Measurements from ENCODE around the gene GPX6. TPM values are rescaled to one million over a fixed set of nuclear protein-coding genes. Genes with fewer than 3 reads are reported as not detected.

The GPX6 gene
- total RNA-seq, 1 donor from 2014 or later: not detected

DNA sequence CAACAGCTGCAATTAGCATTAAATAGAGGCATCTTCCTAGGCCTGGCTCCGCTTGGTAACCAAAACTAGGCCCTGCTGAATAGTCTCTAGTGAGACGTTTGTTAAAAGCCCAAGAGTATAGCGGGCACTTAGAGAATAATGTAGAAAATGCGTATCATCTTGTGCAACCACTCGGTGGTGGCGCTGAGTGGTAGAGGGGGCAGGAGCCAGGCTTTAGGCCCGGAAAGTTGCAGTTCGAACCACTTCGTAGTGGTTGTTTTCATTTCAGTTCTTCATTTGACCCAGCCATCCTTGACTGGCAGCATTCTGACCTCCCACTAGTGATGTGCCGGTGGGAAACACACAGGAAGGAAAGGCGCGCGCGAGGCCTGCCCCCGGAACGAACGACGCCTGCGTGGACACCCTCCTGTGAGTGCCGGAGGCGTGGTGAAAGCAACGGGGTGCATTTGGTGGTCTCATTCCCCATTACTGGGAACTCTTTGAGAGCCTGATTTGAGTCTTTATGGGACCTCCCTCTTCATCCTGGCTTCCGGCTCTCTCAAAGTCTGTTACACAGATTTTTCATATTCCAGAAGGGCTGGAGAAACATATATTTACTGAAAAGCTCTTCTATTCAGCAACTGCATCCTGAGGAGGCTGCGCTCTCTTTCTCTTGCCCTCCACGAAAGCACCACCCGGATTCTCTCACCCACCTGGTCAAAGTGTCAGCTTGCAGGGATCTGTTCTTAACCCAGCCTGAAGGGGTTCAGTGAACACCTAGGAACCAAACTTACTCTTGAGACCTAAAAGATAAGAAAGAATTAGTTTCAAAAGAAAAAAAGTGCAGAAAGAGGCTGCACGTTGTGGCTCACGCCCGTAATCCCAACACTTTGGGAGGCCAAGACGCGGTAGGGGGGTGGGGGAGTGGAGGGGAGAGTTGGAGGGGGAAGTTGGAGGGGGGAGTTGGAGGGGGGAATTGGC, 28.3 kb upstream of the GPX6 start:
- Histone ChIP-seq H3K27ac (ENCODE audit: low read depth, low read length) (no peak overlapping the region), H3K9ac (ENCODE audit: low read depth in 1 of 3, low read length in 3 of 3) (no peak overlapping the region), H3K36me3 (ENCODE audit: control insufficient read depth in 3 of 3, insufficient read depth in 3 of 3, low read length in 3 of 3) (no peaks in the 10 kb centered on the region), H3K27me3 (ENCODE audit: control insufficient read depth in 3 of 3, insufficient read depth in 3 of 3, low read length in 3 of 3) (peaks cover 0 to 14% (median 4%) of the 10 kb centered on the region in 3 donors), H3K4me3 (ENCODE audit: low read length in 3 of 3) (no peak overlapping the region), H3K4me1 (ENCODE audit: control insufficient read depth in 3 of 3, insufficient read depth in 3 of 3, low read length in 3 of 3) (no peaks in the 10 kb centered on the region), H3K9me3 (ENCODE audit: control insufficient read depth in 3 of 3, low read length in 3 of 3) (no peaks in the 10 kb centered on the region)

DNA sequence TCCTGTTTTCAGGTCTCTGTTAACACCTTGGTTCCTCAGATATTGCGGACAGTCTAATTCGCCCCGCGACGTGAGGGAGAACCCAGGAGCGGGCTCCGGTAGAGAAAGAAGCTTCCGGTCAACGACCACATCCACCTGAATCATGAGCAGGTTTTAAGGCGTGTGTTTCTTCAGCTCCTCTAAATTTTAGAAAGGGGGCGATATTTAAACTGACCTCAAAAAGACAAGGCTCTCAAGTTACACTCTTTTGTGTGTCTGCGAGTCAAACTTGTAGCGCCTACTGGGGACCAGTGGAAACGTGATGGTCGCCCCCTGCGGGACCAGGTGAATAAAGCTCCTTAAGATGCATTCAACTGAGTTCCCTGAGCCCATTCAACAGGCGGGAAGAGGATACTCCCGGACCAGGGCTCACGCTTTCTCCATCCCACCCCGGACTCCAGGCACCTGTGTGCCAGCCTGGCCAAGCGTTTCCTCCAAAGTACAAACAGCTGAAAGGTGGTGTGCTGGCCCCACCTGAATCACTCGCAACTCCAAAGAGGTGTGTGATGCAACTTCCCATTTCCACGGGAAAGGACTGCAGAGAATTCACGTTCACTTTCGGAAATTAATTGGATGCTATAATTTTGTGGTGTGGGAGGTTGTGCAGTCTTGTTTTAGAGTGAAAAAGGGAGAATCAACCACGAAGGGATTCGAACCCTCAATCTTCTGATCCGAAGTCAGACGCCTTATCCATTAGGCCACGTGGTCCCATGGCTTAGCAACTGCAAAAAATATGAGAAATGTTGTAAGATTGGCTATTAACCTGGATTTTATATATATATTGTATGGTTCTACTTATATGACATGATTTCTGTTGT, 27.1 kb upstream of the GPX6 start:
- H3K9ac ChIP-seq (ENCODE audit: low read depth in 1 of 3, low read length in 3 of 3): no peak overlapping the region
- no peak overlapping the region for H3K27ac ChIP-seq (ENCODE audit: low read depth, low read length)
- H3K36me3 ChIP-seq (ENCODE audit: control insufficient read depth in 3 of 3, insufficient read depth in 3 of 3, low read length in 3 of 3): no peaks in the 10 kb centered on the region
- H3K4me1 ChIP-seq (ENCODE audit: control insufficient read depth in 3 of 3, insufficient read depth in 3 of 3, low read length in 3 of 3): no peaks in the 10 kb centered on the region
- peaks cover 0 to 17% (median 4%) of the 10 kb centered on the region in 3 donors for H3K27me3 ChIP-seq (ENCODE audit: control insufficient read depth in 3 of 3, insufficient read depth in 3 of 3, low read length in 3 of 3)
- no peaks in the 10 kb centered on the region for H3K9me3 ChIP-seq (ENCODE audit: control insufficient read depth in 3 of 3, low read length in 3 of 3)
- no peak overlapping the region for H3K4me3 ChIP-seq (ENCODE audit: low read length in 3 of 3)

DNA sequence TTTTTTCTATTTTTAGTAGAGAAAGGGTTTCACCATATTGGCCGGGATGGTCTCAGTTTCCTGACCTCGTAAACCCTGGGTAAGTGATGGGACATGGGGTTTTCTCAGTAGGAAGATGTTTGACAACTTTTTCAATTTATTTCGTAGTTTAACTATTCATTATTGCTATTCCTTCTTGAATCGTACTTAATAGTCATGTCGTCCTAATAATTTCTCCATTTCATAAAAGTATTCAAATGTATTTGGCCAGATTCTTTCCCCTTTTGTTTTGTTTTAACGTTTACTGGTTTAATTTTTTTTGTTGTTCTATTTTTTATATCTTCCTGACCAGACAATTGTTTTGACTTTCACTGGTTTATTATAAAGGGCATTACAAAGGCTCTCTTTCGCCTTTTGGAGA, 26.4 kb upstream of the GPX6 start:
- Histone ChIP-seq H3K9me3 (ENCODE audit: control insufficient read depth in 3 of 3, low read length in 3 of 3) (no peaks in the 10 kb centered on the region), H3K36me3 (ENCODE audit: control insufficient read depth in 3 of 3, insufficient read depth in 3 of 3, low read length in 3 of 3) (no peaks in the 10 kb centered on the region), H3K27me3 (ENCODE audit: control insufficient read depth in 3 of 3, insufficient read depth in 3 of 3, low read length in 3 of 3) (peaks cover 0 to 17% (median 4%) of the 10 kb centered on the region in 3 donors), H3K9ac (ENCODE audit: low read depth in 1 of 3, low read length in 3 of 3) (no peak overlapping the region), H3K27ac (ENCODE audit: low read depth, low read length) (no peak overlapping the region), H3K4me3 (ENCODE audit: low read length in 3 of 3) (no peak overlapping the region), H3K4me1 (ENCODE audit: control insufficient read depth in 3 of 3, insufficient read depth in 3 of 3, low read length in 3 of 3) (no peaks in the 10 kb centered on the region)

DNA sequence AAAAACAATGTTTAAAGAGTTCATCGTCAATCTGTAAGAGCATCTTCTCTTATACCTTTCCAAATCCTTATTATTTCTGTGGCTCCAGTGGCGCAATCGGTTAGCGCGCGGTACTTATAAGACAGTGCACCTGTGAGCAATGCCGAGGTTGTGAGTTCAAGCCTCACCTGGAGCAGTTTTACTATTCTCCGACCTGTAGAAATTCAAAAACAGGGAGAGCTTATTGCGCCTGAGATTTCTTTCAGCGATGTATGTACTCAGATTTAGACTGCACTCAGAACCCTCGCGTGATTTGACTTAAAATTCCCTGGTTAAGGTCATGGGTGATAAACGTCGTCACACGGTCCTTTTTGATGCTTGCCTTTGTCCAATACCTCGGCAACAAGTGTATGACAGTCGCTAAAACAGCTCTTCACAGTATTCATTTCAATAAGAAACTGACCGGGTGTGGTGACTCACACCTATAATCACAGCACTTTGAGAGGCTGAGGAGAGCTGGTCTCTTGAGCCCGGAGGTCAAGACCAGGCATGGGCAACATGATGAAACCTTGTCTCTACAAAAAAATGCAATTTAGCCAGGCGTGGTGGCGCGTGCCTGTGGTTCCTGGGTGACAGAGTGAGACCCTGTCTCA, 22.0 kb upstream of the GPX6 start:
- no peak overlapping the region for H3K27ac ChIP-seq (ENCODE audit: low read depth, low read length)
- peaks cover 0 to 16% (median 0%) of the 10 kb centered on the region in 3 donors for H3K27me3 ChIP-seq (ENCODE audit: control insufficient read depth in 3 of 3, insufficient read depth in 3 of 3, low read length in 3 of 3)
- no peak overlapping the region for H3K4me3 ChIP-seq (ENCODE audit: low read length in 3 of 3)
- no peaks in the 10 kb centered on the region for H3K36me3 ChIP-seq (ENCODE audit: control insufficient read depth in 3 of 3, insufficient read depth in 3 of 3, low read length in 3 of 3)
- H3K4me1 ChIP-seq (ENCODE audit: control insufficient read depth in 3 of 3, insufficient read depth in 3 of 3, low read length in 3 of 3): no peaks in the 10 kb centered on the region
- no peaks in the 10 kb centered on the region for H3K9me3 ChIP-seq (ENCODE audit: control insufficient read depth in 3 of 3, low read length in 3 of 3)
- H3K9ac ChIP-seq (ENCODE audit: low read depth in 1 of 3, low read length in 3 of 3): no peak overlapping the region

DNA sequence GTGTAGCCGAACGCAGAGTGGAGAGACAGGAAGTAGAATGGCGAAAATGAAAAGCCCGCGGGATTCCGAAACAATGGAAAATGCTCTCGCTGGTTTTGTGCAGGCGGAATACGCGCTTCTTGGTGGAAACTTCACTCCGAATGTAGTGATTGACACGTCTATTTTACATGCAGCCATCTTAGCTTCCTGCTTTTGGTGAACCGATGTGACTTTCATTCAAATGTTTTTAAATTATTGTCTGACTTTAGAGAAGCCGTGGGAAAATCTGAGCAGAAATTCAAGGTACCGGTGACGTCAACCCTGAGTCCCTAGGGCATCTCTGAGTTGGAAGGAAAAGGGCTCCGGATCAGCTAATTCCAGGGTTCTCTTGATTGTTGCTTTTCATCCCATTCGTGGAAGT, 21.5 kb upstream of the GPX6 start:
- no peak overlapping the region for H3K4me3 ChIP-seq (ENCODE audit: low read length in 3 of 3)
- peaks cover 0 to 14% (median 0%) of the 10 kb centered on the region in 3 donors for H3K27me3 ChIP-seq (ENCODE audit: control insufficient read depth in 3 of 3, insufficient read depth in 3 of 3, low read length in 3 of 3)
- no peaks in the 10 kb centered on the region for H3K4me1 ChIP-seq (ENCODE audit: control insufficient read depth in 3 of 3, insufficient read depth in 3 of 3, low read length in 3 of 3)
- no peaks in the 10 kb centered on the region for H3K36me3 ChIP-seq (ENCODE audit: control insufficient read depth in 3 of 3, insufficient read depth in 3 of 3, low read length in 3 of 3)
- no peak overlapping the region for H3K9ac ChIP-seq (ENCODE audit: low read depth in 1 of 3, low read length in 3 of 3)
- H3K27ac ChIP-seq (ENCODE audit: low read depth, low read length): no peak overlapping the region
- no peaks in the 10 kb centered on the region for H3K9me3 ChIP-seq (ENCODE audit: control insufficient read depth in 3 of 3, low read length in 3 of 3)

DNA sequence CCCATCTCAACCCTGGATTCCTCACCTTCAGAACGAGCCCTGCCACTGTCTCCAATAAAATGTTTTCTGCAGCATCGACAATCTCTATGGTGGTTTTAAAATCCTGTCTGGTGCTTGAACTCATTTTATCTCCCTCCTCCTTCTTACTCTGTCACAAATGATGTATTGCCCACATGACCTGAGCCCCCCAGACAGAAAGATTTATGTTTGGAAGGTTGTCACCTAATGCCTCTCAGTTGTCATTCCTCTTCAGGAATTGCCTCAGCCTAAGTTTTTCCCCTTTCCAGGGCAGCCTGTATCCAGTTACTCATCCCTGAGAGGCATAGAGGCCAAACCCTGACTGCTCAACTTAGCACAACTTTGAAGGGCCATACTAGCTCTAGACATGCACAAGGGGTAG, 19.3 kb upstream of the GPX6 start:
- H3K36me3 ChIP-seq (ENCODE audit: control insufficient read depth in 3 of 3, insufficient read depth in 3 of 3, low read length in 3 of 3): no peaks in the 10 kb centered on the region
- H3K9me3 ChIP-seq (ENCODE audit: control insufficient read depth in 3 of 3, low read length in 3 of 3): no peaks in the 10 kb centered on the region
- H3K27ac ChIP-seq (ENCODE audit: low read depth, low read length): no peak overlapping the region
- H3K4me1 ChIP-seq (ENCODE audit: control insufficient read depth in 3 of 3, insufficient read depth in 3 of 3, low read length in 3 of 3): no peaks in the 10 kb centered on the region
- no peak overlapping the region for H3K4me3 ChIP-seq (ENCODE audit: low read length in 3 of 3)
- H3K27me3 ChIP-seq (ENCODE audit: control insufficient read depth in 3 of 3, insufficient read depth in 3 of 3, low read length in 3 of 3): peaks cover 0 to 19% (median 0%) of the 10 kb centered on the region in 3 donors
- H3K9ac ChIP-seq (ENCODE audit: low read depth in 1 of 3, low read length in 3 of 3): no peak overlapping the region

DNA sequence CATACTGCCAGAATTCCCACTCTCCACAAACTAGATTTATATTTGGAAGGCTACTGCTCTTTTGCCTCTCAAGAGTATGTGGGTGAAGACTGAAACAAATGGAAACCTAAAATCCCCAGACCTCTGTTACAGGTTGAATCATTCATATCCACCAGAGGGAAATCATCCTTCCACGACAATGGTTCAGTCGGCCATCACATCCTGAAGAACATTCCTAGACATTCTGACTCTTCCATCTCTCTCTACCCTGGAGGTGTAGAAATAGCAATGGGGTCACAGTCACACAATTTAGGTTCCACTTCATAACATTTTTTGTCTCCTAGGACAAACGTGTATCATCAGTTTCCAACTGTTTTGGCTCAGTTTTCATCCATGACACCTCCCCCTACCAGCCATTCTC, 18.7 kb upstream of the GPX6 start:
- no peaks in the 10 kb centered on the region for H3K36me3 ChIP-seq (ENCODE audit: control insufficient read depth in 3 of 3, insufficient read depth in 3 of 3, low read length in 3 of 3)
- H3K27ac ChIP-seq (ENCODE audit: low read depth, low read length): no peak overlapping the region
- H3K4me3 ChIP-seq (ENCODE audit: low read length in 3 of 3): no peak overlapping the region
- no peaks in the 10 kb centered on the region for H3K9me3 ChIP-seq (ENCODE audit: control insufficient read depth in 3 of 3, low read length in 3 of 3)
- H3K27me3 ChIP-seq (ENCODE audit: control insufficient read depth in 3 of 3, insufficient read depth in 3 of 3, low read length in 3 of 3): peaks cover 0 to 19% (median 0%) of the 10 kb centered on the region in 3 donors
- H3K4me1 ChIP-seq (ENCODE audit: control insufficient read depth in 3 of 3, insufficient read depth in 3 of 3, low read length in 3 of 3): no peaks in the 10 kb centered on the region
- no peak overlapping the region for H3K9ac ChIP-seq (ENCODE audit: low read depth in 1 of 3, low read length in 3 of 3)

DNA sequence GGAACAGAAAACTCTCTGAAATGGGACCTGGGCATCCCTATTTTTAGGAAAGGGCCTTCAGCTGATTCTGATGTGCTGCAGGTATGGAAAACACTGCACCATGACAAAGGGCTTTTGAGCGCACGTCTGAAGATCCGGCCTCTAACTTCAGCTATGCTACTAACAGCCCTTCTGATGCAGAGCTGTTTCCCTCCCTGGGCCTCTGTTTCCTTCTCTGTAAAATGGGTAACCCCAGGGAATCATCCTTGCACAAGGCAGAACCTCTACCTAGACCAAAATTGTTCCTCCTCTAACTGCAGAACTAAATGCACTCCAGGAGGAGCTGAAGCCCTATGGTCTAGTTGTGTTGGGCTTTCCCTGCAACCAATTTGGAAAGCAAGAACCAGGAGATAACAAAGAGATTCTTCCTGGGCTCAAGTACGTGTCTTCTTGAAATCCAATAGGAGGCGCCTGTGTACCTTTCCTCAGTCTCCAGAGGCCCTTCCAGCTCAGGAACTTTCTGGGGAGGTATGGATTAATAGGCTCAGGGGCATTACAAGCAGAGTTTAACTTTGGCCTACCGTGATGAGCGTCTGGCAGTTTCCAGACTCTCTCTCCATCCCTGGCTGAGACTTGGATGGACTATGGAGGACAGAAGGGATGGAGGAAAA, 16.0 kb upstream of the GPX6 start:
- H3K4me1 ChIP-seq (ENCODE audit: control insufficient read depth in 3 of 3, insufficient read depth in 3 of 3, low read length in 3 of 3): no peaks in the 10 kb centered on the region
- H3K36me3 ChIP-seq (ENCODE audit: control insufficient read depth in 3 of 3, insufficient read depth in 3 of 3, low read length in 3 of 3): no peaks in the 10 kb centered on the region
- H3K9me3 ChIP-seq (ENCODE audit: control insufficient read depth in 3 of 3, low read length in 3 of 3): peaks cover 0 to 1% (median 0%) of the 10 kb centered on the region in 3 donors
- no peak overlapping the region for H3K27ac ChIP-seq (ENCODE audit: low read depth, low read length)
- no peak overlapping the region for H3K4me3 ChIP-seq (ENCODE audit: low read length in 3 of 3)
- H3K9ac ChIP-seq (ENCODE audit: low read depth in 1 of 3, low read length in 3 of 3): no peak overlapping the region
- peaks cover 0 to 15% (median 0%) of the 10 kb centered on the region in 3 donors for H3K27me3 ChIP-seq (ENCODE audit: control insufficient read depth in 3 of 3, insufficient read depth in 3 of 3, low read length in 3 of 3)

DNA sequence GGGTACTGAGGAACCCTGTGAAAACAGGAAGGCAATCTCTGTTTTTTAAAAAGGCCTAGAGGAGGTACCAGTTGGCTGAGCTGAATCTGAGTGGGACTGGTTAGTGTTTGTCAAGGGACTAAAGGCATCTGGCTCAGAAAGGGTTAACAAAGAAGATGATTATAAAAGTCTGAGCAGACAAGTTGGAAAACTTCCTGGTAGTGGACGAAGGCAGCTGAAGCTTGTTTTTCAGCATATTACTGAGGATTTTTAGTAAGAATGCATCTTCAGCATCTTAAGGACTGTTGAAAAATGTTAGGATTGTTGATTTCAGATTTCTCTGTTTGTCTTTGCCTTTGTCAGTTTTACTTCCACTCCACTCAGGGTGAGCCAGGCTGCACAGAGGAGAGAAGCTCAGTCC, 15.2 kb upstream of the GPX6 start:
- H3K9me3 ChIP-seq (ENCODE audit: control insufficient read depth in 3 of 3, low read length in 3 of 3): peaks cover 0 to 2% (median 0%) of the 10 kb centered on the region in 3 donors
- H3K36me3 ChIP-seq (ENCODE audit: control insufficient read depth in 3 of 3, insufficient read depth in 3 of 3, low read length in 3 of 3): no peaks in the 10 kb centered on the region
- no peak overlapping the region for H3K4me3 ChIP-seq (ENCODE audit: low read length in 3 of 3)
- H3K4me1 ChIP-seq (ENCODE audit: control insufficient read depth in 3 of 3, insufficient read depth in 3 of 3, low read length in 3 of 3): no peaks in the 10 kb centered on the region
- H3K27me3 ChIP-seq (ENCODE audit: control insufficient read depth in 3 of 3, insufficient read depth in 3 of 3, low read length in 3 of 3): peaks cover 0 to 14% (median 0%) of the 10 kb centered on the region in 3 donors
- no peak overlapping the region for H3K27ac ChIP-seq (ENCODE audit: low read depth, low read length)
- no peak overlapping the region for H3K9ac ChIP-seq (ENCODE audit: low read depth in 1 of 3, low read length in 3 of 3)
